ENCODE data around the gene GTF2IRD1. TPM values are rescaled to one million over a fixed set of nuclear protein-coding genes. Genes with fewer than 3 reads are reported as not detected.

Gene GTF2IRD1
- total RNA-seq, 1 donor from 2014 or later: 16.3 TPM

- DNase-seq: no peak
- Histone ChIP-seq H3K4me3 (no peak overlapping the region), H3K27me3 (ENCODE audit: low read depth) (no peaks in the 10 kb centered on the region), H3K36me3 (no peaks in the 10 kb centered on the region), H3K27ac (no peak overlapping the region), H3K9me3 (no peaks in the 10 kb centered on the region), H3K4me1 (no peaks in the 10 kb centered on the region)
- TF ChIP-seq, protein P1, sequence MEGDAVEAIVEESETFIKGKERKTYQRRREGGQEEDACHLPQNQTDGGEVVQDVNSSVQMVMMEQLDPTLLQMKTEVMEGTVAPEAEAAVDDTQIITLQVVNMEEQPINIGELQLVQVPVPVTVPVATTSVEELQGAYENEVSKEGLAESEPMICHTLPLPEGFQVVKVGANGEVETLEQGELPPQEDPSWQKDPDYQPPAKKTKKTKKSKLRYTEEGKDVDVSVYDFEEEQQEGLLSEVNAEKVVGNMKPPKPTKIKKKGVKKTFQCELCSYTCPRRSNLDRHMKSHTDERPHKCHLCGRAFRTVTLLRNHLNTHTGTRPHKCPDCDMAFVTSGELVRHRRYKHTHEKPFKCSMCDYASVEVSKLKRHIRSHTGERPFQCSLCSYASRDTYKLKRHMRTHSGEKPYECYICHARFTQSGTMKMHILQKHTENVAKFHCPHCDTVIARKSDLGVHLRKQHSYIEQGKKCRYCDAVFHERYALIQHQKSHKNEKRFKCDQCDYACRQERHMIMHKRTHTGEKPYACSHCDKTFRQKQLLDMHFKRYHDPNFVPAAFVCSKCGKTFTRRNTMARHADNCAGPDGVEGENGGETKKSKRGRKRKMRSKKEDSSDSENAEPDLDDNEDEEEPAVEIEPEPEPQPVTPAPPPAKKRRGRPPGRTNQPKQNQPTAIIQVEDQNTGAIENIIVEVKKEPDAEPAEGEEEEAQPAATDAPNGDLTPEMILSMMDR (IDR thresholded peaks at IDR 0.05): no peak
- peak in 1 of 2 donors; percentile 6 for ATAC-seq
- intact Hi-C loops (cut with DNase I): no loop called here
Observed at GRCh38 chr7:74461970-74462706, 8.4 kb downstream of the GTF2IRD1 start.

DNA sequence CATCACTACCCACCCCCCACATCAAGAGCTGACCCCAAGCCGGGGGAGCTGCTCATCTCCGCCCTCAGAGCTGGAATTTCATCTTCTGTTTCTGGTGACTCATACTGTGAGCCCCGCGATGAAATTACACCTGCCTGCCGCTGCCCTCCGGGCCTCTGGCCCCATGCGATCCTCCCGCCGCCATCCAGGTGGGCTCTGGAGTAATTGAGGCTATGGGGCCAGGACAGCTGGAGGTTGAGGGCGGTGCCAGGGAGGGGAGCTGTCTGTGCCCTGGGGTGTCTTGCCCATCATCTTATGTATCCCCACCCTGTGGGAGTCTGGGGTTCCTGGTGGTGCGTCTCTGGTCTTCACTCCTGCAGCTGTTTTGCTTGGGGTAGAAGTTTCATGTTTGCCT lies 9.0 kb downstream of the GTF2IRD1 start:
- TF ChIP-seq, protein P1 (IDR thresholded peaks at IDR 0.05): no peak
- DNase-seq (no peak), ATAC-seq (no peak)
- no peak overlapping the region for H3K4me3 ChIP-seq
- H3K9me3 ChIP-seq: no peaks in the 10 kb centered on the region
- no peak overlapping the region for H3K27ac ChIP-seq
- H3K36me3 ChIP-seq: no peaks in the 10 kb centered on the region
- no peaks in the 10 kb centered on the region for H3K27me3 ChIP-seq (ENCODE audit: low read depth)
- H3K4me1 ChIP-seq: no peaks in the 10 kb centered on the region
- intact Hi-C loops (cut with DNase I): no loop called here

DNA sequence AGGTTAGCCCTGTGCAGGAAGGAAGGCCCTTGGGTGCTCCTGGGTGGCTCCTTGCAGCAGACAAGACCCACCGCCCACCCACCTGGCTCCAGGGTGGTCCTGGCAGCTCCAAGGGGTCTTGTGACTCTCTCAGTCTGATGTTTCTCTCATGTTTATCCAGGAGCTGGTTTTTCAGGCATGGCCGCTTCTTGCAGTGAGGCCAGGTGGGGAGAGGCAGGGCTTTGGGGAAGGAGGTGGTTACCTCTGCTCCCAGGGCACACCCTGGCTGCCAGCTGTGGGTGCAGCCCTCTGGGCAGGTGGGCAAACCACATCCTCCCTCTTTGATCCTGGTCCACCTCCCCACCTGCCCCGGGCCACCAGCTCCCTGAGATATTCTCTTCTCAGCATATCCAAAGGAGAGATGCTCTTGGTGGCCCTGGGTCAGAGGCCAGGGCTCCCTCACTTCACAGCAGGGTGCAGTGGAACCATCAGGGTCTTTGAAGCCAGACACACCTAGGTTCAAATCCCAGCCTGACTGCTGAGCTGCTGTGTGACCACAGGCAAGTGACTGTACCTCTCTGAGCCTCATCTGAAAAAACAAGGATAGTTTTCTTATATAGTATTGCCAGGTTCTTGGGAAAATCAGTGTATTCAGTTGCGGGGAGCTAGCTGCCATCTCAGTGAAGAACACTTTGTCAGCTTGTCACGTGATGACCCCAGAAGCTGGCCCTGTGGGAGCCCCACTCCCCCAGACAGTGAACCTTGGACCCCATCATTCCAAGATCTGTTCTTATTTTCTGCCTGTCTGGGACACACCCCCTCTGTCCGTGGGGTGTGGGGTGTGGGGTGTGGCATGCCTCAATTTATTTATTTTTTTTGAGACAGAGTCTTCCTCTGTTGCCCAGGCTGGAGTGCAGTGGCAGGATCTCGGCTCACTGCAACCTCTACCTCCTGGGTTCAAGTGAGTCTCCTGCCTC lies 11.5 kb downstream of the GTF2IRD1 start:
- no peaks in the 10 kb centered on the region for H3K4me1 ChIP-seq
- intact Hi-C loops (cut with DNase I): no loop called here
- H3K27me3 ChIP-seq (ENCODE audit: low read depth): no peaks in the 10 kb centered on the region
- ATAC-seq (peak; percentile 27 to 53), DNase-seq (peak; percentile 57)
- H3K27ac ChIP-seq: no peak overlapping the region
- no peaks in the 10 kb centered on the region for H3K9me3 ChIP-seq
- no peak overlapping the region for H3K4me3 ChIP-seq
- H3K36me3 ChIP-seq: no peaks in the 10 kb centered on the region
- TF ChIP-seq, protein P1 (IDR thresholded peaks at IDR 0.05): no peak

DNA sequence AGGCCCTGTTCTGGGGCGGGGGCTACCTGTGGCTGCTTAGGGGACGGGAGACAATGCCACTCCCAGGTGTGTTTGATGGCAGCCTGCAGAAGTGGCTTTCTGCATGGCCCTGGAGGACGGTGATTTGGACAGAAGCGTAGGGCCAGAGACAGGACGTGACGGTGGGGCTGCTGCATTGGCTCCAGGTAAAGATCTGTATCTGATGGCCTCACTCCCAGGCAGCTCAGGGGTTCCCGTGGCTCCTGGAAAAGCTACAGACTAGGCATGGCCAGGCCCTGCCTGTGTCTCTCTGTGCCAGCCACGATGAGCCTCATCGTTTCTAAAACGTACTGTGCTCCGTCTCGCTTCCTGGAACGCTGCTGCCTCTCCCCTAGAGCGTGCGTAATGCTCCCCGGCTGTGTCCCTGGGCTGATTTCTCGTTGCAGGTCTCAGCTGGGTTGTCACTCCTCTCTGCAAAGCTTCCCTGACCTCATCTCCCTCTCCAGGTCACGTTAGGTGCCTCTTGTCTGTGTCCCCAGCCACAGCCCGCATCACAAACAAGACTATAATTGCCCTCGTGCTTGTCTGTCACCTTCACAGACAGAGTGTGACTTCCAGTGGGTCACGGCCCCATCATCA lies 12.6 kb downstream of the GTF2IRD1 start:
- ATAC-seq: peak in 1 of 2 donors; percentile 2
- DNase-seq: no peak
- Histone ChIP-seq H3K9me3 (no peaks in the 10 kb centered on the region), H3K27me3 (ENCODE audit: low read depth) (no peaks in the 10 kb centered on the region), H3K4me1 (no peaks in the 10 kb centered on the region), H3K36me3 (no peaks in the 10 kb centered on the region), H3K27ac (no peak overlapping the region), H3K4me3 (no peak overlapping the region)
- TF ChIP-seq, protein P1 (IDR thresholded peaks at IDR 0.05): no peak
- intact Hi-C loops (cut with DNase I): no loop called here

- no peak overlapping the region for H3K4me3 ChIP-seq
- no peaks in the 10 kb centered on the region for H3K36me3 ChIP-seq
- H3K27ac ChIP-seq: no peak overlapping the region
- no peaks in the 10 kb centered on the region for H3K27me3 ChIP-seq (ENCODE audit: low read depth)
- TF ChIP-seq, protein P1 (IDR thresholded peaks at IDR 0.05): no peak
- no peaks in the 10 kb centered on the region for H3K9me3 ChIP-seq
- no peak for DNase-seq
- H3K4me1 ChIP-seq: no peaks in the 10 kb centered on the region
- intact Hi-C loops (cut with DNase I): no loop called here
- no peak for ATAC-seq
Observed at GRCh38 chr7:74467876-74468275, 14.2 kb downstream of the GTF2IRD1 start.

All from lower lobe of right lung (tissue), 2 donors.